A673 (cell line): Measurements from ENCODE around the gene TNC.

Experiments
- EZH2 ChIP-seq: fragments of 200-600 bp; sonication (generic); IDR thresholded peaks from 2 replicates; pipeline ENCODE4 v1.6.1; 2017; ENCODE audit warnings: borderline replicate concordance, low read depth, mild to moderate bottlenecking, mixed read lengths, antibody characterized with exemption, low read length; ENCODE audit not compliant: poor library complexity, severe bottlenecking
- TF ChIP-seq, protein P1 (sequence below): fragments of 300-800, 200-600 bp; sonication (generic); conservative IDR thresholded peaks from 2 replicates; pipeline ENCODE4 v1.5.1; 2017; ENCODE audit warnings: low read depth, mild to moderate bottlenecking, antibody characterized with exemption, low read length, moderate library complexity, mixed read lengths

DNA sequence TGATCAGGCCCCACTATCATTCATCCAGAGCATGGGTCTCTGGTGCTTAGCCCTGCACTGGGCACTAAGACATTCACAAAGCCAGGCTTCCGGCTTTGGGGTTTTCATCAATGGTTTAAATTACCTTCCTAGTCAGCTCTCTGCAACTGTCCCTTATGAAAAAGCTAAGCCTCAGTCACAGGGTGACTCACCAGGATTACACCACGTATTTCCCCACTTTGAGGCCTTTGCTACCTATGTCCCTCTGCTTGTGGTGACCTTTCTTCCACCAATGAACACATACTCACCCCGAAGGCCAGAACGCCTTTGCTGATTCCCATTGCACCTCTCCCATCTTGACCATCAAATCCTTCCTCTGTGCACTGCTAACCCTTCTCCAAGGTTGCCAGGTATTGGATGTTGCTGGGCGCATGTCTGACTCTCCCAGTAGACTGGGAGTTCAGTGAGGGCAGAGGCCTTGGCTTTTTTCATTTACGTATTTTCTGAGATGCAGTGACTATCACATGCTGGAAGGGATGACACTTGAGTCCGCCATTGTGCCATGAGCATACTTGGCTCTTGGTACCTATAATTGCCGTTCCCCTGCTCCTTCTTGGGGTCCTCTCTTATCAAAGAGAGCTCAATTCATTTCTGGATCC is 128.9 kb downstream of the TNC start:
- TF ChIP-seq, protein P1, sequence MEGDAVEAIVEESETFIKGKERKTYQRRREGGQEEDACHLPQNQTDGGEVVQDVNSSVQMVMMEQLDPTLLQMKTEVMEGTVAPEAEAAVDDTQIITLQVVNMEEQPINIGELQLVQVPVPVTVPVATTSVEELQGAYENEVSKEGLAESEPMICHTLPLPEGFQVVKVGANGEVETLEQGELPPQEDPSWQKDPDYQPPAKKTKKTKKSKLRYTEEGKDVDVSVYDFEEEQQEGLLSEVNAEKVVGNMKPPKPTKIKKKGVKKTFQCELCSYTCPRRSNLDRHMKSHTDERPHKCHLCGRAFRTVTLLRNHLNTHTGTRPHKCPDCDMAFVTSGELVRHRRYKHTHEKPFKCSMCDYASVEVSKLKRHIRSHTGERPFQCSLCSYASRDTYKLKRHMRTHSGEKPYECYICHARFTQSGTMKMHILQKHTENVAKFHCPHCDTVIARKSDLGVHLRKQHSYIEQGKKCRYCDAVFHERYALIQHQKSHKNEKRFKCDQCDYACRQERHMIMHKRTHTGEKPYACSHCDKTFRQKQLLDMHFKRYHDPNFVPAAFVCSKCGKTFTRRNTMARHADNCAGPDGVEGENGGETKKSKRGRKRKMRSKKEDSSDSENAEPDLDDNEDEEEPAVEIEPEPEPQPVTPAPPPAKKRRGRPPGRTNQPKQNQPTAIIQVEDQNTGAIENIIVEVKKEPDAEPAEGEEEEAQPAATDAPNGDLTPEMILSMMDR: no peak
- TF ChIP-seq EZH2: no peak
